Occipital lobe (tissue), 3 donors: ENCODE measurements around the gene CYP3A5. TPM values are rescaled to one million over a fixed set of nuclear protein-coding genes. Genes with fewer than 3 reads are reported as not detected.

Source experiments
- DNase-seq: peaks from one replicate; lab custom pipeline; 2025; lab: John Stamatoyannopoulos, UW
- small RNA-seq: library from RNA; depleted of rRNA; stranded (forward); fragments of <200 nt; gene quantifications from one replicate; pipeline ENCODE3, GENCODE V24; 2014
- total RNA-seq: library from RNA; depleted of rRNA; stranded (reverse); fragments of >200 nt; gene quantifications from one replicate; pipeline ENCODE4 v1.2.3, GENCODE V29; 2014

Gene CYP3A5
- total RNA-seq, 1 donor from 2014 or later: 1.6 TPM

DNA sequence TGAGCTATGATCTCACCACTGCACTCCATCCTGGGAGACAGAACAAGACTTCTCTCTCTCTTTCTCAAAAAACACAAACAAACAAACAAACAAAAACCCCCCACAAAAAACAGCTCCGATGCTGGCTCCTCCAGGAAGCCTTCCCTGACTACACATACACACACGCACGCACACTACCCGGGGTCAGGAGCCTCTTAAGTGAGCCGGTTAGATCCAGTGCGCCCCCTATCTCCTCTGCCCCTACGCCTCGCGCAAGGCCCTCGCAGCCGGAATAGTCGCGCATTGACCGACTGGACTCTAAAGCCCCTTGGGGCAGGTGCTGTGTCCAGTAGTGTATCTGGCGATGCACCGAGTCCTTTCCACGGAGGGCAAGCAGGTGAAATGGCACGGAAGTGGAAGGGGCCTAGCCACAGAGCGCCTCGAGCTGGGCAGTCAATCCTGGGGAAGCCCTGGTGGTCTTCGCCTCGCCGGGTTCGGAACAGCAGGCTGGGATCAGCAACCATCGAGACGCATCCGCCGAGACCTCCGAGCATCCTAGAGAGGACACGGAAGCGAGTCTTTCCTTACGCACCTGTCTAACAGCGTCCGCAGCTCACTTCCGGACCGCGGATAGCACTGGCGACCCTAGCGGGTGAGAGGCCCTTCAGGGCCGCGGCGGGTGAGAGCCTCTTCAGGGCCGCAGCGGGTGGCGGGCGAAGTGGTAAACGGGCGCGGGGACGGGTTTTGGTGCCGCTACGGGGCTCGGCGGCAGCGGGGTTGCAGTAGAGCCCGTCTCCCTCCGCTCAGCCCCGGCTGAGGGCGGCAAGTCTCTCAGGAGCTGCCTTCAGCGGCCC is 63.2 kb downstream of the CYP3A5 start, which contains the start of gene ZSCAN25:
Gene ZSCAN25 (plus strand): TSS at position 588 of the 833 bp plus-strand sequence. CDS start 2,661 bp downstream, outside the sequence.
- DNase-seq: peak; percentile 82

DNA sequence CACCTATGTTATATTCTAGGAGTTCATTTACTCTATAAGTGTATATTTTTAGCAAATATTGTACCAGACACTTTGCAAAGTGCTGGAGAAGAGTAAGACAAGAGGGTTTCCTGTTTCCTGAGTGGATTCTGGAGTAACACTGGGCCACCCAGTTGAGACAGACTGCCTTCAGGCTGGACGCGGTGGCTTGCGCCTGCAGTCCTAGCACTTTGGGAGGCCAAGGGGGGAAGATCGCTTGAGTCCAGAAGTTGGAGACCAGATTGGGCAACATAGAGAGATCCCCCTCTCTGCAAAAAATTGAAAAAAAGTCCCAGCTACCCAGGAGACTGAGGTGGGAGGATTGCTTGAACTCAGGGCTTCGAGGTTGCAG is 63.8 kb downstream of the CYP3A5 start:
- no peak for DNase-seq

DNA sequence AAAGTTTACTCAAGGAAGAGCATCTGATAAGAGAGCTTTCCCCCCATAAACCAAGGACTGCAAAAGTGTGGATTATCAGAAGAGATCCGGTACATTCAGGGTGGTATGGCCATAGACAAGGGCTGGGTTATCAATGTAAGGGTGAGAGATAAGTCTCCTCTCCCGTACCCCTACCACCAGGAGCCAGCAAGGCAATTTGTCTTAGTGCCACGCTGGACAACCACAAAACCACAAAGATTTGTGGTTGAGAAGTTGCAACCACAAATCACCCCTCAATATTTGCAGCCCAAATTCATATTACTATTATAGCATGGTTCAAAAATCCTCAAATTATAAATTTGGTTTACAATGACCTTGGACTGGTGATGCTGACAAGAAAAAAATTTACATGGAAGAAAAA is 65.3 kb downstream of the CYP3A5 start:
- no peak for DNase-seq

DNA sequence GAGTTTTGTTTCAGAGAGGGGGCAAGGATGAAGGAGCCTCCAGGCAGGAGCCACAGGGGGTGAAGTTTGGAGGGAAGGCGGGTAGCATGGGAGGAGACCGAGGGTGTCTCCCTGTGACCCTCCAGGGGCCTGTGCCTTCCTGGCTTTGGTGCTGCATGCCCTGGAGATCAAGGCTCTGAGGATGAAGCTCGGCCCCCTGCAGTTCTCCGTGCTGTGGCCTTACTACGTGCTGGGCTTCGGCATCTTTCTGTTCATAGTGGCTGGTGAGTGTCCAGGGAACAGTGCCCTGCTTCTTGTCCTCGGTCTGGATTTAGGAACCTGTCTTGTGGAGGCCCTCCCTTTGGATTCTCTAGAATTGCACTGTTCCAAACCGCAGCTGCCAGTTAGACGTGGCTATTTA is 72.2 kb downstream of the CYP3A5 start:
- no peak for DNase-seq

DNA sequence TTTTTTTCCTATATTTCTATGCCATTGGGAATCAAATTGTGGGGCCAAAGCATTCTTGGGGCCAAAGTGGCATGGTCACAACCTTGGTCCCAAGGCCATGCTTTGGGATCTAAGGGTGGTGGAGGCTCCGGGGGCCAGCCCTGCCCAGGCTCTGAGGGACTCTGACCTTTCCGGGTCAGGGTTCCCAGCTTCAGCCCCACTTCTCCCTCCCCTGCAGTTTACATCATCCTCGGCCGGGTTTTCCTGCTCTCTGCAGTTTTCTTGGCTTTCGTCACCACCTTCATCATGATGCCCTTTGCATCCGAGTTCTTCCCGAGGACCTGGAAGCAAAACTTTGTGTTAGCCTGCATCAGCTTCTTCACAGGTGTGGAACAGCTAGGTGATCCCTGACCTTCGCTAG is 73.3 kb downstream of the CYP3A5 start:
- no peak for DNase-seq

DNA sequence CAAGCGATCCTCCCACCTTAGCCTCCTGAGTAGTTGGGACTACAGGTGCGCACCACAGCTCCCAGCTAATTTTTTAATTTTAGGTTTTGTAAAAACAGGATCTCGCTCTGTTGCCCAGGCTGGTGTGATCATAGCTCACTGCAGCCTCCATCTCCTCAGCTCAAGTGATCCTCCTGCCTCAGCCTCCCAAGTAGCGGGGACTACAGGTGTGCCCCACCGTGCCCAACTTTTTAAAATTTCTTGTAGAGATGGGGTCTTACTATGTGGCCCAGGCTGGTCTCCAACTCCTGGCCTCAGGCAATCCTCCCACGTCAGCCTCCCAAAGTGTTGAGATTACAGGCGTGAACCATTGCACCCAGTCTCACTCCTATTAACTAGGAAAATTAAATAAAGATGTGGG is 74.3 kb downstream of the CYP3A5 start:
- no peak for DNase-seq

DNA sequence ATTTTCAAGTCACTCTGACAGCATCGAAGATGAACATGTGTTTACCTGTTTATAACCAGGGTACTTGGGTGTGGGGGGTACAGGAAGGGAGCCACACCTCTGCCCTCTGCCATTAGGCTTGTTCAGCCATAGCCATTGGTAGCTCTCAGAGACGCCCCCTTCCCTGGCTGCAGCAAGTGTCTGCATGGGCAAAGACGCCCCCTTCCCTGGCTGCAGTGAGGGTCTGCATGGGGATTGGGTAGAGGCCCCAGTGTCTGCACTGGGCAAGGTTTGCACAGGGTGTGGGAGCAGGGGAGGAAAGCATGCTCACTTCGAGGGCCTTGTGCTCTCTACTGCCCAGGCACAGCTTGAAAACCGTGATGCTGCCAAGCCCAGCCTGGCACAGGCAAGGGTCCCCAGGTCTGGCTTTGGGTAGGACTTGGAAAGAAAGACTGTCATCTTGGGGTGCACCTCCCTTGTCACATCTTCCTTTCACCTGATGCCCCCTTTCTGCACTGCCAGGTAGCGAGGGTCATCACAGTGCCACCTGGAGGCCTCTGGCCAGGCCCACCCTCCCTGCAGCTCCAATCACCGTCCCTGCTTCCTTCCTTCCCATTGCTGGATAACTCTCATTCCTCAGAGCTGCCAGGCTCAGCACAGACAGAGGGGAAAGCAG is 78.0 kb downstream of the CYP3A5 start:
- no peak for DNase-seq

DNA sequence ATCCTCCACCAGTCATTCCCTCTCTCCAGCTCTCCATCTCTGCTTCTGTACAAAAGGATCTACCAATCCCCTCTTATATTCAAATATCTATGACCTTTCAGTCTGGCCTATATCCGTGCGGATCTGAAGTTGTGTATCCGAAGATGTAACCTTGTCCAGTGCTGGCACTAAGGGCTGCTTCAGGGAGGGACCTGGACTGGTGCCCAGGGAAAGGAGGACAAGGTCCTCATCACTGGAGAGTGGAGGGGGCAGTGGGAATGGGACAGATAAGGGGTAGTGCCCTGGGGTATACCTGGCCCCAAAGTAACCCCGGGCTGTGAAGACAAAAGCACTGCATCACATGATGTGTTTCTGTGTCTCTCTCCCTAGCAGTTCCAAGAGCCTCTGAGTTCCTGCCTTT is 80.0 kb downstream of the CYP3A5 start:
- no peak for DNase-seq

Small RNAs within 50 kb of the gene (small RNA-seq; reads per million reads assigned to genes)
- gene CYP3A51P: not detected
- gene CYP3A7-CYP3A51P: not detected

Other genes starting within 250 kb of the CYP3A5 start
- gene PTCD1, start 241.2 kb downstream of the CYP3A5 start, total RNA-seq: 6.6 TPM
- gene CPSF4, start 241.1 kb downstream of the CYP3A5 start, total RNA-seq: 24.2 TPM
- 256 TPM for gene ATP5MF, start 213.8 kb downstream of the CYP3A5 start, total RNA-seq
- gene ZNF789, start 207.1 kb downstream of the CYP3A5 start, total RNA-seq: 25.3 TPM
- gene ZNF394, start 179.7 kb downstream of the CYP3A5 start, total RNA-seq: 36.3 TPM
- 19.8 TPM for gene ZKSCAN5, start 175.3 kb downstream of the CYP3A5 start, total RNA-seq
- gene FAM200A, start 127.9 kb downstream of the CYP3A5 start, total RNA-seq: 18.9 TPM
- 79.1 TPM for gene ZNF655, start 121.4 kb downstream of the CYP3A5 start, total RNA-seq
- not detected for gene TMEM225B, start 81.7 kb downstream of the CYP3A5 start, total RNA-seq
- gene ZSCAN25, start 63.0 kb downstream of the CYP3A5 start, total RNA-seq: 18.4 TPM
- gene CYP3A7, start 55.2 kb upstream of the CYP3A5 start, total RNA-seq: not detected
- gene CYP3A4, start 104.2 kb upstream of the CYP3A5 start, total RNA-seq: not detected
- 0.78 TPM for gene CYP3A43, start 148.0 kb upstream of the CYP3A5 start, total RNA-seq
- not detected for gene OR2AE1, start 197.0 kb upstream of the CYP3A5 start, total RNA-seq
- gene TRIM4, start 239.5 kb upstream of the CYP3A5 start, total RNA-seq: 9.0 TPM
- gene GJC3, start 249.6 kb upstream of the CYP3A5 start, total RNA-seq: 0.47 TPM